Peyer's patch (tissue), 4 donors: ENCODE results near the gene SPP2. TPM values are rescaled to one million over a fixed set of nuclear protein-coding genes. Genes with fewer than 3 reads are reported as not detected.

Experiments used
- DNase-seq, 3 donors: peaks; one replicate each; pipeline ENCODE4 v3.0.0-alpha.2; 2017 to 2019
- H3K27ac ChIP-seq, 4 donors: fragments of 200-600 bp; sonication (generic); one replicate each; pipeline ENCODE4 v1.5.1; 2016 to 2019
- H3K27me3 ChIP-seq, 2 donors: fragments of 200-600 bp; sonication (generic); one replicate each; pipeline ENCODE4 v1.5.1; 2019
- H3K36me3 ChIP-seq, 3 donors: fragments of 200-600 bp; sonication (generic); one replicate each; pipeline ENCODE4 v1.5.1; 2016 to 2019
- H3K4me1 ChIP-seq, 4 donors: fragments of 200-600 bp; sonication (generic); one replicate each; pipeline ENCODE4 v1.5.1; 2016 to 2019
- H3K4me3 ChIP-seq, 4 donors: fragments of 200-600 bp; sonication (generic); 1 replicate in 3 of 4; 2 replicates in 1 of 4; pipeline ENCODE4 v1.5.1; 2016 to 2019; ENCODE audit warnings: mild to moderate bottlenecking in 1 of 4
- H3K9me3 ChIP-seq, 4 donors: fragments of 200-600 bp; sonication (generic); one replicate each; pipeline ENCODE4 v1.5.1; 2016 to 2019; ENCODE audit warnings: mild to moderate bottlenecking in 1 of 4
- CTCF ChIP-seq, 6 experiments: fragments of 450-650 bp in 4 of 6; fragments of 200-600 bp in 2 of 6; sonication (generic) in 1 of 6; IDR thresholded peaks; one replicate each; pipeline ENCODE4 v1.5.1; 2017 to 2019; ENCODE audit warnings: antibody characterized with exemption in 6 of 6, mild to moderate bottlenecking in 3 of 6, moderate library complexity in 1 of 6
- POLR2A ChIP-seq, 2 donors: fragments of 450-650 bp; IDR thresholded peaks; one replicate each; pipeline ENCODE4 v1.5.1; 2017; ENCODE audit warnings: antibody characterized with exemption in 2 of 2, mild to moderate bottlenecking in 2 of 2, moderate library complexity in 2 of 2
- total RNA-seq, 4 donors: library from RNA; depleted of rRNA; stranded (reverse); fragments of >200 nt; gene quantifications; one replicate each; pipeline ENCODE4 v1.1.0, GENCODE V29; 2016

SPP2 gene
- total RNA-seq, 4 donors from 2014 or later = not detected

DNA sequence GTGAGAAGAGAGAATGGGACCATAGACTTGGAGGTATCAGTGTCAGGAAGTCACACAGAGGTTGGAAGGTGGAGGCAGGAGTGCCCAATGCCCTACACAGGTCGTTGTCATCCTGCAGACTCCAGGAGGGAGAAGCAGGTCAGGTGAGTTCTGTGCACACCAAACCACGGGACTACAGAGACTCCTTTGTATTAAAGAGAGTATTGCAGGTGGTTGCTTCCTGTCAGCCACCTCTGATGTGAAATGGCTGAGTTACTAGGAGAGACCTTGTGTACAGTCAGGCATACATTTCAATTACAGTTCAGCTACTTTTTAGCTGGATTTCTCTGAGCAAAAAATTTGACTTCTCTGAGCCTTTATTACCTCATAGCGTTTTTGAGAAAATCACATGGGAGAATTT is 51.6 kb downstream of the SPP2 start:
- Histone ChIP-seq H3K9me3 (no peaks in the 10 kb centered on the region), H3K36me3 (no peaks in the 10 kb centered on the region), H3K27ac (no peak overlapping the region), H3K4me3 (no peak overlapping the region), H3K27me3 (no peaks in the 10 kb centered on the region), H3K4me1 (no peaks in the 10 kb centered on the region)
- no peak for DNase-seq
- peak in 3 of 6 experiments; percentile 13 to 35 (median 26) for TF ChIP-seq CTCF (IDR thresholded peaks at IDR 0.05)
- TF ChIP-seq POLR2A (IDR thresholded peaks at IDR 0.05) = no peak

DNA sequence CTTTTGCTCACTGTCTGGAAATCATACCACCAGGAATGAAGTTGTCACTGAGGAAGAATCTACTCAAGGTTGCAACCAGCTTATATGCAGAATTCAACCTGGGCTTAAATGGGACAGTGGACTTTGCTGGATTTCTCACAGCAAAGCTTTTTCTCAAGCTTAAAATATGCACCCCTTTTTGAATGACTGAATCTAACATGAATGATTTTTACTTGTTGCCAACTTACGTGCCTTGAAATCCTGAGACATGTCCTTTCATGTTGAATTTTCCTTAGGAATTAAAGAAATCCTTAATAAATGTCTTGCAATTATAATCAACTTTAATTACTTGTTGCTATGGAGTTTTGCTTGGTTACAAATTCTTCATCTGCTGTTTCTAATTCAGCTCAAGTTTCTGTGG is 57.4 kb downstream of the SPP2 start:
- H3K4me1 ChIP-seq = no peaks in the 10 kb centered on the region

GRCh38 chr2:234109321-234109720 is 58.8 kb downstream of the SPP2 start:
- Histone ChIP-seq H3K4me1 (no peaks in the 10 kb centered on the region), H3K27ac (no peak overlapping the region), H3K36me3 (no peaks in the 10 kb centered on the region), H3K4me3 (no peak overlapping the region), H3K9me3 (no peaks in the 10 kb centered on the region), H3K27me3 (no peaks in the 10 kb centered on the region)
- DNase-seq = no peak
- no peak for TF ChIP-seq POLR2A (IDR thresholded peaks at IDR 0.05)
- no peak for TF ChIP-seq CTCF (IDR thresholded peaks at IDR 0.05)

More for the DNA sequence above, 57.4 kb downstream of the SPP2 start:
- no peak for TF ChIP-seq CTCF (IDR thresholded peaks at IDR 0.05)
- TF ChIP-seq POLR2A (IDR thresholded peaks at IDR 0.05) = no peak
- Histone ChIP-seq H3K36me3 (no peaks in the 10 kb centered on the region), H3K9me3 (no peaks in the 10 kb centered on the region), H3K27ac (no peak overlapping the region), H3K4me3 (no peak overlapping the region), H3K27me3 (no peaks in the 10 kb centered on the region)
- DNase-seq = no peak

DNA sequence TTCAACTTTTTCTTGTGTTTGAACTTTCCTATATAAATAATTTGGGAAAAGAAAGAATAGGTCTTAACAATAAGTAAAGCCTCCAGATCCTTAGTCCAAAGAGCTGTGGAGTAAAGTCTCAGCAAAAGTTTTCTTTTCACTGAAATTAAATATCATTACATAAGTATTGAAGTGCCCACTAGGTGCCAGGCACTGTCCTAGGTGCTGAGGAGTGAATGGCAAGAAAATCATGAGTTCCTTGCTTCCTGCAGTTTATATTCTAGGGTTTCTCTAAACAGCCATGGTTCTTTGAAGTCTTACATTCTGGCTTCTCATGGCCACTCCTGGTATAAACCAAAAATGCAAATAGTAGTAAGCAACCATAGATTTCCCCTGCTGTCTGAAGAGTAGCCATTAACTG is 59.7 kb downstream of the SPP2 start:
- TF ChIP-seq CTCF (IDR thresholded peaks at IDR 0.05) = no peak

GRCh38 chr2:234111523-234111922 is 61.0 kb downstream of the SPP2 start:
- Histone ChIP-seq H3K27me3 (no peaks in the 10 kb centered on the region), H3K27ac (no peak overlapping the region), H3K4me3 (no peak overlapping the region), H3K9me3 (no peaks in the 10 kb centered on the region), H3K4me1 (no peaks in the 10 kb centered on the region), H3K36me3 (no peaks in the 10 kb centered on the region)
- TF ChIP-seq POLR2A (IDR thresholded peaks at IDR 0.05) (no peak), CTCF (IDR thresholded peaks at IDR 0.05) (no peak)
- no peak for DNase-seq

More for the DNA sequence above, 59.7 kb downstream of the SPP2 start:
- Histone ChIP-seq H3K4me3 (no peak overlapping the region), H3K4me1 (no peaks in the 10 kb centered on the region), H3K27ac (no peak overlapping the region), H3K36me3 (no peaks in the 10 kb centered on the region), H3K9me3 (no peaks in the 10 kb centered on the region), H3K27me3 (no peaks in the 10 kb centered on the region)
- DNase-seq = no peak

GRCh38 chr2:234116010-234116409 is 65.5 kb downstream of the SPP2 start:
- Histone ChIP-seq H3K27ac (no peak overlapping the region), H3K4me1 (no peaks in the 10 kb centered on the region), H3K9me3 (no peaks in the 10 kb centered on the region), H3K4me3 (no peak overlapping the region), H3K27me3 (no peaks in the 10 kb centered on the region), H3K36me3 (no peaks in the 10 kb centered on the region)
- DNase-seq = no peak
- TF ChIP-seq POLR2A (IDR thresholded peaks at IDR 0.05) (no peak), CTCF (IDR thresholded peaks at IDR 0.05) (no peak)
